ENCODE results near the gene METTL2B. TPM values are rescaled to one million over a fixed set of nuclear protein-coding genes. Genes with fewer than 3 reads are reported as not detected.
"Not testable (repeated sequence)": the region's sequence is repeated elsewhere in the genome, so short reads cannot be mapped to it uniquely, and the experiment has no call there.

Gene METTL2B
- total and polyA plus RNA-seq, 12 donors = 10.0 to 24.2 (median 19.4) TPM

GRCh38 chr7:128537410-128537809 is 60.9 kb downstream of the METTL2B start:
- peak; percentile 37 to 72 (median 60) for ATAC-seq
- intact Hi-C loops (cut with DNase I) = loop anchor here in 2 of 10 donors (10.0 kb wide), 1 partner anchor 63 kb away; the partner anchor contains the start of gene METTL2B (in 2 of the 2)
- not testable (repeated sequence) for H3K4me3 ChIP-seq, H3K27me3 ChIP-seq, H3K9me3 ChIP-seq, DNase-seq, H3K27ac ChIP-seq
- Histone ChIP-seq H3K4me1 (peaks cover 0 to 56% (median 32%) of the 10 kb centered on the region in 9 donors), H3K36me3 (peaks cover 0 to 75% (median 0%) of the 10 kb centered on the region in 9 donors)
- 46 to 62% methylated on average over 7 of the region's 7 CpGs for WGBS, 2 donors
- TF ChIP-seq CTCF (IDR thresholded peaks at IDR 0.05) = peak in 6 of 9 donors; percentile 22 to 59 (median 52)

- H3K27me3 ChIP-seq; H3K27ac ChIP-seq; ATAC-seq; H3K9me3 ChIP-seq; DNase-seq; intact Hi-C loops (cut with DNase I); H3K4me3 ChIP-seq: not testable (repeated sequence)
- WGBS, 2 donors = 85% methylated on average over 2 of the region's 2 CpGs
- Histone ChIP-seq H3K4me1 (peaks cover 0 to 24% (median 6%) of the 10 kb centered on the region in 9 donors), H3K36me3 (peaks cover 0 to 96% (median 4%) of the 10 kb centered on the region in 9 donors)
Measured at GRCh38 chr7:128542530-128542929, 66.0 kb downstream of the METTL2B start.

- H3K4me3 ChIP-seq; H3K27me3 ChIP-seq; DNase-seq; ATAC-seq; H3K9me3 ChIP-seq; intact Hi-C loops (cut with DNase I): not testable (repeated sequence)
- H3K4me1 ChIP-seq = peaks cover 0 to 25% (median 7%) of the 10 kb centered on the region in 9 donors
- peak overlapping the region in 1 of 10 donors; percentile 44 for H3K27ac ChIP-seq
- H3K36me3 ChIP-seq = peaks cover 0 to 98% (median 4%) of the 10 kb centered on the region in 9 donors
- 65 to 67% methylated on average over 1 of the region's 1 CpG for WGBS, 2 donors
Measured at GRCh38 chr7:128543300-128543699, 66.8 kb downstream of the METTL2B start.

GRCh38 chr7:128546319-128546851 is 69.8 kb downstream of the METTL2B start:
- Histone ChIP-seq H3K36me3 (peaks cover 0 to 93% (median 4%) of the 10 kb centered on the region in 9 donors), H3K4me1 (peaks cover 0 to 22% (median 5%) of the 10 kb centered on the region in 9 donors)
- H3K27ac ChIP-seq; H3K27me3 ChIP-seq; H3K4me3 ChIP-seq; H3K9me3 ChIP-seq; intact Hi-C loops (cut with DNase I); DNase-seq; ATAC-seq: not testable (repeated sequence)
- WGBS, 2 donors = 93 to 97% methylated on average over 9 of the region's 9 CpGs

- no peak for TF ChIP-seq CTCF (IDR thresholded peaks at IDR 0.05)
- peaks cover 0 to 62% (median 4%) of the 10 kb centered on the region in 9 donors for H3K36me3 ChIP-seq
- no peaks in the 10 kb centered on the region for H3K27me3 ChIP-seq
- DNase-seq = no peak
- WGBS, 2 donors = 88 to 96% methylated on average over 1 of the region's 1 CpG
- intact Hi-C loops (cut with DNase I) = no loop called here
- no peak overlapping the region for H3K27ac ChIP-seq
- H3K4me3 ChIP-seq = no peak overlapping the region
- no peaks in the 10 kb centered on the region for H3K9me3 ChIP-seq
- no peak for ATAC-seq
- peaks cover 0 to 16% (median 0%) of the 10 kb centered on the region in 9 donors for H3K4me1 ChIP-seq
Measured at GRCh38 chr7:128550920-128551319, 74.4 kb downstream of the METTL2B start.

GRCh38 chr7:128554394-128554793 is 77.8 kb downstream of the METTL2B start:
- intact Hi-C loops (cut with DNase I); H3K27ac ChIP-seq; H3K27me3 ChIP-seq; DNase-seq; H3K9me3 ChIP-seq; H3K4me3 ChIP-seq: not testable (repeated sequence)
- ATAC-seq = peak in 2 of 8 donors; percentile 35 to 79
- Histone ChIP-seq H3K36me3 (peaks cover 0 to 39% (median 0%) of the 10 kb centered on the region in 9 donors), H3K4me1 (peaks cover 0 to 12% (median 0%) of the 10 kb centered on the region in 9 donors)
- 18 to 22% methylated on average over 1 of the region's 1 CpG for WGBS, 2 donors

Other genes starting within 250 kb of the METTL2B start
- gene LEP, start 235.5 kb upstream of the METTL2B start, total RNA-seq = 1 to 10 TPM in 4 of 10 donors, under 1 TPM in 4, not detected in 2; 0.10 to 5.0 (median 1.0) TPM
- under 1 TPM; 0.13 to 0.73 TPM for gene LEP, start 235.5 kb upstream of the METTL2B start, polyA plus RNA-seq
- gene RBM28, start 132.8 kb upstream of the METTL2B start, total RNA-seq = 10 to 100 TPM; 21.5 to 40.3 (median 28.3) TPM
- 10 to 100 TPM; 16.6 to 96.9 TPM for gene RBM28, start 132.8 kb upstream of the METTL2B start, polyA plus RNA-seq
- gene PRRT4, start 115.1 kb upstream of the METTL2B start, total RNA-seq = 1 to 10 TPM in 9 of 10 donors, under 1 TPM in 1; 0.73 to 3.1 (median 2.0) TPM
- 1 to 10 TPM in 1 of 2 donors, under 1 TPM in 1; 0.67 to 2.0 TPM for gene PRRT4, start 115.1 kb upstream of the METTL2B start, polyA plus RNA-seq
- 10 to 100 TPM in 9 of 10 donors, 1 to 10 TPM in 1; 9.3 to 32.8 (median 13.6) TPM for gene IMPDH1, start 66.8 kb upstream of the METTL2B start, total RNA-seq
- 10 to 100 TPM; 22.7 to 23.0 TPM for gene IMPDH1, start 66.8 kb upstream of the METTL2B start, polyA plus RNA-seq
- gene HILPDA, start 20.9 kb upstream of the METTL2B start, total RNA-seq = 10 to 100 TPM in 3 of 10 donors, 1 to 10 TPM in 7; 4.5 to 65.0 (median 6.7) TPM
- 1 to 10 TPM; 5.6 to 8.3 TPM for gene HILPDA, start 20.9 kb upstream of the METTL2B start, polyA plus RNA-seq
- gene GARIN1A, start 195.5 kb downstream of the METTL2B start, total RNA-seq = 1 to 10 TPM in 9 of 10 donors, under 1 TPM in 1; 0.87 to 4.8 (median 2.7) TPM
- 10 to 100 TPM in 1 of 2 donors, under 1 TPM in 1; 0.74 to 13.7 TPM for gene GARIN1A, start 195.5 kb downstream of the METTL2B start, polyA plus RNA-seq

All from heart right ventricle (tissue), 16 donors.